Kasumi-1 (cell line): ENCODE measurements around the gene TRPM5.

Experiments used
- DNase-seq, 2 experiments: peaks; one replicate each; lab custom pipeline; 2025; lab: John Stamatoyannopoulos, UW

Gene TRPM5

DNA sequence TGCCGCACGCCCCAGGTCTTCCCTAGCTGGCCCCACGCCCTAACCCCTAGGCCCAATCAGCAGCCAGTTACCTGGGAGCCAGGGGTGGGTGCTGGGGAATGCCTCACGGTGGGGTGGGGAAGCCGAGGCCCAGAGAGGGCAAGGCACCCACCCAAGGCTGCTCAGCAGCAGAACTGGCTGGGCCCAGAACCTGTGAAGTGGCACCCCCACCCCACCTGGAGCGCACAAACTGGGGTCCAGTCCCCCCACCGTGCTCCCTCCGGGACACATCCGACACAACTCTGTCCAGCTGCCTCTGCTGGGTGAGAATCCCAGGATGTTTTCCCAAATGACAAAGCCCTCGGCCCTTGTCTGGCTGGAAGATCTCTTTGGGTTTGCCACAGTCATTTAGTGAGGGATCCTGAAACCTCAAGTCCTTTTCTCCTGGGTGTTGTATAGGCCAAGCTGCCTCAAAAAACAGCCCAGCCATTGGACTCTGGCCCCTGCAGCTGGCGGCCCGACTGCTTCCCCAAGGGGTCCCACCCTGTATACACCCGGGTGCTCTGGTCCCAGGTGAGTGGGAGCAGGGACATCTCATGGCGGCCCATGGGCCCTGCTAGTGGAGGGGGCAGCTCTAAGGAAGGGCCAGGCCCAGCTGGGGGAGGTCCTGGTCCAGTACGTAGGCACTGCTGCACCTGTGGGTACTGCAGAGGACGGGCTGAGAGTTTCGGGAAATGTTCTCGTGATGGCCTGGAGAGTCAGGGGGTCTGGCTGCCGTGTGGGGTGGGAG, 22.9 kb downstream of the TRPM5 start:
- no peak for DNase-seq

DNA sequence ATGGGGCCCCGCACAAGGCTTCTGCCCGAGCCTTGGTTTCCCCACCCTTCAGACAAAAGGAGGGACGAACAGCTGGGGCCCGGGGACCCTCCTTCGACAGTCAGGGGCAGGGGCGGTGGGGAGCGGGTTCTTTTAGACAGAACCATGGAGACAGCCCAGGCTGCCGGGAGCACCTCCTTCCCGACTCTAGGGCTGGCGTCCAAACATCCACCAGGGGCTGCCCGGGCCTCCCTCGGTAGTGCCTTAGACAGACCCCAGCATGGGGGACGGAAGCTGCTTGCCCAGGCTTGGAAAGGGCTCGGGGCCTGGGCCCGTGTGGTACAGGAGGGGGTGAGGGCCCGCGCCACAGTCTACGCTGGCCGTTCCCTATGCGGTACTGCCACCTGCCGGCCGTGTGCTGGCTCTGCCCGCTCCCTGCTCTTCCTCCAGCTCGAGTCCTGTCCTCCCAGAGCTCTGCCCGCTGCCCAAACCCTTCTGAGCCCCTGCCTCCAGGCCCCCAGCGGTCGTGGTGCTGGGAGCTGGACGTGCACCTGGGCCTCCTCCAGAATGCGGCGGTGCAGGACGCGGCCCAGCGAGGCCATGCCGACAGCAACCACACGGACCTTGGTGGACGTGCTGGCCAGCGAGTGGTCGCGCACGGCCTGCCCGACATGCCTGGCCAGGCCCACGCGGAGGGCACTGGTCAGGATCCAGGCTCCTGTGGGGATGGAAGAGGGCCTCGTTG, 23.6 kb downstream of the TRPM5 start:
- peak; percentile 80 to 85 for DNase-seq

DNA sequence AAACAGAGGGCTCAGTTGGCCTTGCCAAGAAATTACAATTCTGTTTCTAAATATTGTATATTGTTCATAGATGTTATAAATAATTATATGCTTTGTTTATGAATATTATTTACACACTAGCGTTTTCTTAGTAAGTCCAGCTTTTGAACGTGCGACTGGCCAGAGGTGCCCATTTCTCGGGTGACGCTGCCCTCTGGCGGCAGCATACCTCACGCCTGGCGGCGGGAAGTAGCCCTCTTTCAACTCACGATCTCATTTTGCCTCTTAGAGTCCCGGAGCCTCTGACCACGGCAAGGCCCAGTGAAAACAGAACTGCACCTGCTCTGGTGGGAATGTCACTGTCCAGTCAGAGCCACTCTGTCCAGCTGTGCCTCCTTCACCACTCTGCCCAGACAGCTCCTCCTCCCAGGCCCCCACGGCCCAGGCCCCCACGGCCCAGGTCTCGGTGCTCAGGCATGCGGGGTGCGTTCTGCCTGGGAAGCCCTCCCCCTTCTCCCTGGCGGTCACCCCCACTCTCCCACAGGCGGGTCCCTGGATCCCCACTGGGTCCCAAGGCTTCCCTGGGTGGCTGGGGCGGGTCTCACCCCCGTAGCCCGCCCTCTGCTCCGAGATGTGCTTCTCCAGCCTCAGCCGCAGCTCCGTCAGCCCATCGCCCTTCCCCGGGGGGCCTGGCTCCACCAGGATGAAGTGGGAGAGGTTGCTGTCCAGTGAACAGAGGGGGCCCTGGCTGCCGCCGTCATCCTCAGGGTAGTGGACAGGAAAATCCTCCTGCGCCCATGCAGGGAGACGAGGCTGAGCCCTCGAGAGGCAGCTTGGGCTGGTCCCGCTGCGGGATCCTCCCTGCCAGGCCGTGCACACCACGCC, 24.4 kb downstream of the TRPM5 start:
- DNase-seq: peak; percentile 57 to 69

DNA sequence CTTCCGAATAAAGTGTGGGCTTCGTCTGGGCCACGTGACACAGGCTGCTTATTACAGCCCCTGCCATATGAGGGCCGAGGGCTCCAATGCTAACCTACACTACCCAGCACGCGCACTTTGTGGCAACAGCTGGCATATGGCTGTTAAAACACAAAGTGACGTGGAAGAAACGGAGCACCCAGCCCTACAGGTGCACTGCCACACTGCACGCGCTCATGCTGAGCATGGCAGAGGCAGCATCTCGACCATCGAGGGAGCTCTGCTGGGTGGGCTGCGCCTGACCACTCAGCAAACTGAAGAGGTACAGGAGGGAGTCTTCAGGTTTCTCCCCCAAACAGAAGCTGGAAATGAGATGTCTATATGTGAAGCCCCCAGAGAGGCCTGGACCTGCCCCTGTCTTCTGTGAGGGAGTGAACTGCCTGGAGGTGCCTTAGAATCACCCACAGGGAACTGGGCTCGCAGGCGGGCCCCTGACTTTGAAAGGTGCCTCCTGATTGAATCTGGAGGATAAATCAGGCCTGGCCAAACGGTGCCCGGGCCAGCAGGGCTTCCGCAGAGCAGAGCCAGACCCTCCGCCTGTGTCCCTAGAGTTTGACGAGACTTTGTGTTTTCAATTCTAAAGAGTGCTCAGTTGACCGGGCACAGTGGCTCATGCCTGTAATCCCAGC, 25.5 kb downstream of the TRPM5 start:
- no peak for DNase-seq

DNA sequence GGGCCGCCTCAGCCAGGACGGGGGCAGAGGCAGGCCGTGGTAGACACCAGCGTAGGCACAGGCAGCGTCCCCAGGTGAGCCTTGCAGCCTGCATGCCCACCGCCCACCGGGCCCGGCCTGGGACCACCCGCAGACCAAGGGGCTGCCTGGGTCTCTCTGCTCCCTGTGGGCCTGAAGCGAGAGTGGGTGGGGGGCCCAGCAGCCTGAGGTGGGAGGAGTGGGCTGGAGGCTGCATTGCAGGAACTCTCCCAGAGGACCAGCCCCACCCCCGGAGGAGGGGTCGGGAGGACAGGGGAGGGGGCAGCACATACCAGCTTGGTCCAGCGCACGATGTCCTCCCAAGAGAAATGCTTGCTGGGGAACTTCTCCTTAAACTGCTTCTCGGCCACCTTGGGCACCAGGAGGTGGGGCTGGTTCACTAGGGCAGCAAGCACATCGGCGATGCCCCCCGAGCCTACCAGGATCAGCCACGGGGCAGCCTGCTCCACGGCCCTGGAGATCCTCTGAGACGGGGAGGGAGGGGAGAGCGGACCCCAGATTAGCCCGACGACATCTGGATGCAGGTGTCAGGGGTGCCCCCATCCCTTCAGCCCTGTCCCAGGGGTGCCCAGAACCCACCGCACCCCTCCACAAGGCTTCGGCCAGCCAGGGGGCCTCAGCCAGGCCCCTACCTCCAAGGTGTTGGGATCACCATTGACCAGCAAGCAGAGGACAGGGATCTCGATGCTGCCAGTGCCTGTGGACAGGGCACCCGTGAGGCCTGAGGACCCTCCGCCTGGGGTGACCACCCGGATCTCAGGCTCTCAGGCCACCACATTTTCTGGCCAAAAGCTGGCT, 26.2 kb downstream of the TRPM5 start:
- no peak for DNase-seq

DNA sequence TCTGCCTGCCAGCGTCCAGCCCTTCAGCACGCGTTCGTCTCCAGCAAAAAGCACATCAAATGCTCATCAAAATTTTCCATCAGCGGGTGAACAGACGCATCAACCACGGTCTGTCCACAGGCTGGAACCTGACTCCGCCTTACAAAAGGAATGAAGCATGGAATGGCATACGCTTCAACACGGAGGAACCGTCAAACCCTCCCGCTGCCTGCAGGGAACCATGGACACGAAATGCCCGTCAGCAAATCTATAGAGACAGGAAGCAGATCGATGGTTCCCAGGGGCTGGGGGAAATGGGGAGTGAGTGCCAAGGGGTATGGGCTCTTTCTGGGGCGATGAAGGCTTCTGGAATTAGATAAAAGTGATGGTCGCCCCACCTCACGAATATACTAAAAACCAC, 27.5 kb downstream of the TRPM5 start:
- DNase-seq: no peak

DNA sequence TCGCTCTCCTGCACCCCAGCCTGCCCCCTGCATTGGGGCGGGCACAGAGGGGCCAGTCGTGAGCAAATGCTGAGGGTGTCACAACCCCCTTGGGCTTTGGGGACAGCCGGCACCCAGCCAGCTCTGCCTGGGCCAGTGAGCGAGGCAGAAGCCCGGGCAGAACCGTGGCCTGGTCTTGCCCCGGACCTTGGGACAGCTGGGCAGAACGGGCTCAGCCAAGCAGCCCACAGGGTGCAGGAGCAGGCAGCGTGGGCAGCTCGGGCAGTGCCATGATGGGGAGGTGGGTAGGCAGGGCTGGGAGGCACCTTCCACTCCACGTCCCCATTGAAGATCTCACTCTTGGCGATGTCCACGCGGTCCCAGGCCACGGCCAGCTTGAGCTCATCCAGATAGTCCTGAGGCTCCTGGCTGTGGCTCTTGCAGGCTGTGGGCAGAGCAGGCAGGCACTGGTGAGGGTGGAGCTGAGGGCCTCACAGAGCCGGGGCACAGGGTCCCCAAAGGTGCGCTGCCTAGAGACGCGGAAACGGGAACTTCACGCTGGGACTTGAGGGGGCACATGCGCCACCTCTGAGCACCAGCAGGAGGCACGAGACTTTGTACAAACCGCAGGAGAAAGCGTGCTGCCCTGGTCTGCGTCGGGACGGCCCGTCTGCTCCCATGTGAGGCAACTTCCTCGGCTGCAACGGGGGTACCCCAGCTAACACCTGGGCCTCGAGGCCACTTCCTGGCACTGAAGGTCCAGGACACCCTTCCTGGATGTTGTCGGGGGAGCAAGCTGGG, 28.5 kb downstream of the TRPM5 start:
- no peak for DNase-seq

DNA sequence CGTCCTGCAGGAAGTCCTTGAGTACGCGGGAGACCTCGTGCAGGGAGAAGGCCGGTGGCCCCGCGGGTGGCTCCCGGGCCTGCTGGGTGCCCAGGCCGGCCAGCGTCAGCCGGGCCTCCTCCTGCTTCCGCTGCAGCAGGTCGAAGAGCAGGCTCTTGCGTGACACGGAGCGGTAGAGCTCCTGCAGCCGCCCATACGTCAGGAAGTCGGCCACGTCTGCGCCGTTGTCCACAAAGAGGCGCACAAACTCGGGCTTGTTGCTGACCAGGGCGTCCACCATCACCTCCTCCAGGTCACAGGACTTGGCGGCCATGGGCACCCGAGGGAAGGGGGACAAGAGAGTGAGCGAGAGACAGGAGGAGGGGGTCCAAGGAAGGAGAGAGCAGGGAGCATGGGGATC, 29.1 kb downstream of the TRPM5 start:
- DNase-seq: no peak

DNA sequence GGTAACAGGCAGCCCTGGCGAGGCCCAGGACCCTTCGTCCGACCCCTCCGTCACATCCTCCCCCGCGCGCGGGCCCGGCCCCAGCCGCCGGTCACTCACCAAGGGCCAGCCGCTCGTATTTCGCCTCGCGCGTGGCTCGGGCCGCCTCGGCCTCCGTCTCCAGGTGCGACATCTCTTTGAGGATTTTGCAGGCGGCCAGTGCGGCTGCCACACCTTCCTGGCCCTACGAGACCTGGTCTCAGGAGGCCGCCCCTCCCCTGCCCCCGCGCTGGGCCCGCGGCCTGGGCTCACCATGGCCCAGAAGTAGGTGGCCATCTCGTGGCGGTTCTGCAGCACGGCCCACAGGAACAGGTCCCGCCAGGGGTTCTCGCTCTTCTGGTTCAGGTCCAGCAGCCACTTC, 29.7 kb downstream of the TRPM5 start:
- no peak for DNase-seq

DNA sequence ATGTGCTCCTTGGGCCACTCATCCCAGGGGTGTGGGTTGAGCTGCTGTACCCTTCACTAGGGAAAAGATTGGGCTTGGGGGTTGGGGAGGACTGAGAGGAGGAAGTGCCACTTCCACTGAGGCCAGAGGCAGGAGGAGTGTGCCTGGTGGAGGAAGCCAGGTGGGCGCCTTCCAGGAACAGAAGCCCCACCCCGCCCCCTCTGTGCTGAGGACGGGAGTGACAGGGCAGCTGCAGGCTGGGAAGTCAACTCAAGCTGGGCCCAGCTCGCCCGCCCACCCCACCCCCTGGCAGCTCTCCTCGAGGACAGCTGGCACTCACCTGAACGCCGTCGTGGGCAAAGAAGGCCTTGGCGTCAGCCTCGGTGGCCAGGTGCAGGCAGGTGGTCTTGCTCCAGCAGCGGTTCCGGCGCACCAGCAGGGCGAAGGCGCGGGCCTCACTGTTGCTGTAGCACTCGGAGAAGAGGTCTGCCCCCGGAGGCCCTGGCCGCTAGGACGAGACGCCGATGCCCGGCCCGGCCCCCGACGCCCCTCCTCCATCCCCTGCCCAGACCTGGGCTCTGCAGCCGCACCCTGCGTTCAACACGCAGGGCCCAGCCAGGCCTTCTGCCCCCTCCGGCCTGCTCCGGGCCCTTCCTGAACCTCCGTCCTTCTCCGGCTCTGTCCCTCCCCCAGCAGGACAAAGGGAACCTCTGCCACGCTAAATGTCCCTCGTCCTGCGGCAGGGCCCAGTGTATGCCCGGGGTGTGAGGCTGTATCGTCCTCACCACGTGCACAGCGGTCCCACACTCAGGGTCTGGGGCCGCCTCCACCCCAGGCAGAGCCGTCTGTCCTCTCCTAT, 30.4 kb downstream of the TRPM5 start:
- DNase-seq: no peak

DNA sequence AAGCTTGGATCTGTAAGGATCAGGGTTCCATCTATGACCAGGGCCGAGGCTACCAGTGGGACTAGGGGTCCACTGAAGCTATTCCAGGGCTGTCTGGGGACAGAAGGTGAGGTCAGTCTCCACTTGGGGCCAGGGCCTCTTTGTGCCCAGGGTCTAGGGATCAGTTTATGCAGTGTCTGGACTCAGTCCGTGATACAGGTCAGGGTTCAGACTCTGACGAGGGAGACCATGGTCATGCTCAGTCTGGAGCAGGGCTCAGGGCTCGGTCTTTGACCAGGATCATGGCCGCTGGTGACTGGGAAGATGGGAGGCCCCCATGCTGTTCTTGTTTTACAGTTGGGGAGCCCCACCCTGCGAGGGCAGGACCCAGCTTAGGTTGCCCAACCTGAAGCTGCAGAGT, 32.0 kb downstream of the TRPM5 start:
- no peak for DNase-seq

DNA sequence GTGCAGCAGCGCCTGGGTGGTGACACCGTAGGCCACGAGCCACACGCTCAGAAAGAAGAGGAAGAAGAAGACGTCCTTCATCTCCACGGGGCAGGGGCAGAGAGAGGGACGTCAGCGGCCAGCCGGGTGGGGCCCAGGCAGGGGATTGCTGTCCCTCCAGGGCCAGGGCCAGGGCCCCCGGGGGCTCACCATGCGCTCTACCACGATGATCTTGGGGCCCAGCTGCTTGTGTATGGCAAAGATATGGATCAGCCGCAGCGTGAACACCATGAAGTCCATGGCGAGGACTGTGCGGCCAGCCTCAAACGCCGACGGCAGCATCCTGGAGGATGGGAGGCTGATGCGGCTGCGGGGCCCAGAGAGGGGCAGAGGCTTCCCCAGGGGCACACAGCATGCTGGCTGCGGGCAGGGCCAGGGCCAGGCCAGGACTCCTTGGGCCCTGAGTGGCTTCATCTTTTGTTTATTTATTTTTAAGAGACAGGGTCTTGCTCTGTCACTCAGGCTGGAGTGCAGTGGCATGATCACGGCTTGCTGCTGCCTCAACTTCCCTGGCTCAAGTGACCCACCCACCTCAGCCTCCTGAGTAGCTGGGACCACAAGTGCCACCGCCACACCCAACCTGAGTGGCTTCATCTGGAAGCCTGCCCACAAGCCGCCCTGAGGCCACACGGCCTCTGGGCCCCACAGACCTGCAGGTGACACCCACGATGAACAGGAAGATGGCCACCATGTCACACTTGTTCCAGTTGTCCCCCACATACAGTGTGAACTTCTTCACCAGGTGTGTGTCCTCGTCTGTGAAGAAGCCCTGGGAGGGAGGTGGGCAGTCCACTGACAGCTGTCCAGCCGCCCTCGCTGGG, 32.6 kb downstream of the TRPM5 start:
- DNase-seq: no peak

DNA sequence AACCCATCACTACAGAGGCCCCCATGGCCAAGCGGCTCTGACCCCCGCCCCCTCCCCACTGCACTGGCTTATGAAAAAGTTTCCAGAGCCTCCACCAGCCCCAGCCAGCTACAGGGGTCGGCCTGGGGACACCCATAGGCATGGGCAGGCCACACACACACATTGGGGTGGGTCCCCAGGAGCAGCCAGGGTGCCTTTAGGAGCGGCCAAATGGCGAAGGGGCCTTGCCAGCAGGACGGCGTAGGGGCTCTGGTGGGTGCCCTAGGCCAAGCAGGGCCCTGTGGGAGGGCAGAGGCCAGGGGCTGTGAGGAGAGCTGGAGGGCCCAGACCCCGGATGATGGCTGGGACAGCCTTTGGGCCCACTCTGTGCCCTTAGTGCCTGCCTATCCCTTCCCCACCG, 33.7 kb downstream of the TRPM5 start:
- no peak for DNase-seq

DNA sequence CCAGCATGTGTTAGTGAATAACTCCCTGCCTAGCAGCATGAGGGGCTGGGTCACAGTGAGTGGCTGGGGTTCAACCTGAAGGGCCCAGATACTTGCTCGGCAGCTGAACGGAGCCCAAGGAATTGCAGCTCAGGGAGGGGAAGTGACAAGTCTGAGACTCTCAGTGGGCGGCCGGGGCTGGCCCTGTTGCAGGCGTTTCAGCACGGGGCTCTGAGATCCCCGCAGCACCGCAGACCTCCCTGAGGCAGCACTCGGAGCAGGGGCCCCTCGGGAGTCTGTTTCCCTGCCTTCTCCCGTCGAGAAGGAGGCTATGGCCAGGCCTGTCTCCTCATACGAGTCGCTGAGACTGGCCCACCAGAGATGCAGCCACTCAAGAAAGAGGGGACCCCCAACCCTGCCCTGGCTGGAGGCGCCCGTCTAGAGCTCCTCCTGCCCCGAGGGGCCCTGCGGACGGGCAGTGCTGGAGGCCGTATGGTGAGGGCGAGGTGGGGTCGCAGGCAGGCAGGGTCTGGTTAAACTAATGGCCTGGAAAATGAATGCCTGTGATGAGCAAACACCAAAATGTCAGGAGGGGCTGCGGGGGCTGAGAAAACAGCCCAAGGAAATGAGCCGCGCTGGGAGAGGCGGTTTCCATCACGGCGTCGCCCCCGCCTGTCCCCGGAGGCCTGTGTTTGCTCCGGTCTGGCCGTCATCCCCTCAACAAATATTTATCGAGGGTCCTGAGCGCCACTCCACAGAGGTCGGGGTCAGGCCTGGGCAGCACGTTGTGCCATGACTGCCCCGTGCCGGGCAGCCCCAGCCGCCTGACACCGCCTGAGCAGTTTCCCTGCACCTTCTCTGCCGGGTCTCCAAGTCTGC, 34.5 kb downstream of the TRPM5 start:
- no peak for DNase-seq

DNA sequence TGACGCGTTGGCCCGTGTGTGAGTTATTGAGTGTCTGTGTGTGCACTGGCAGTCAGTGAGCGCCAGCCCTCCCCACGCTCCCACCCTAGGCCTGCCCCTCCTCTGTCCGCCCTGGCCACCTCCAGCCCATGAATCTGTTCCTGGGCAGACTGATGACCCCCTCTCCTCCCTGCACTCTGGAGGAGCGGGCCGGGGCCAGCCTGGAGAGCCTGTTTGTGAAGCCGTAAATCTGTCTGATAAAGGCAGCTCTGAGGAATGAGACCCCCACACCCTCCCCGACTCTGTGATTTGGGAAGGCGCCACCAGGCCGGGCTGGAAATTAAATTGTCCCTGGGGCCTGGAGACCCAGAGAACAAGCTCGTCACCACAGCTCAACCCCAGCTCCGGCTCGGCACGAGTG, 35.2 kb downstream of the TRPM5 start:
- DNase-seq: no peak

DNA sequence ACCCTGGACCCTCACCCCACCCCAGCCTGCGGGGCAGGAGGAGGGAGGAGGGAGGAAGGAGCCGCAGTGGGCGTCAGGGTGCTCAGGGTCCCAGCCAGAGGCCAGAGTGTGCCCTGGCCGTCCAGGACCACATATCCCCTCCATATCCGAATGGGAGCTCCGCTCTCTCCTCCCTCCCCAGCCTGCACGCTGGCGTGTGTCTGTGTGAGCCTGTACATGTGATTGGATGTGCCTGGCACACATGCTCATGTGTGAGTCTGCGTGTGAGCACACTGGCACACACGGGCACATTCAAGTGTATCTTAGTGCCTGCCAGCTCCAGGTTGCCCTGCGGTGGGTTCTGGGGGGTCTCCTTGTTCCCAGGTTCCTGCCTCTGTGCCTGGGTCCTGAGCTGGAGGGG, 35.6 kb downstream of the TRPM5 start:
- no peak for DNase-seq

DNA sequence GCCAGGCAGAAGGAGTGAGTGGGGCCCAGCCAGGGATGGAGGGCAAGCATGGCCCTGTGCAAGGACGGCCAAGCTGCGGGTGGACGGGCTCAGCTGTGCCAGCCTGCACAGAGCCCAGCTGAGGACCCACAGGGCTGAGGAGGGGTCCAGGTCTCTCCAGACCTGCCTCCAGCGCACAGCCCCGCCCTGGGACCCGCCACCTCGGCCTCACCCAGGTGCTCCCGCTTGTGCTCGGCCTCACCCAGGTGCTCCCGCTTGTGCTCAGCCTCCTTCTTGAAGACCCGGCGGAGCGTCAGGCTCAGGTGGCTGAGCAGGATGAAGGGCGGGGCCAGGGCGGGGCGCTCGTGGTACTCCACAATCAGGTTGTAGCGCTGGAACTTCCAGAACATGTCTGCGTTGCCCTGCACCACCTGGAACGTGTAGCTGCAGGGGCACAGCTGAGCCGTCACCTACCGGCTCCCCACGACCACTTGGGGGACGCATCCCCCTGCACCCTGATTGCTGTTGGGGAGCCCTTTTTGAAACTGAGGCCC, 37.4 kb downstream of the TRPM5 start:
- no peak for DNase-seq
